NCI-H2196 (cell line): ENCODE data around the gene SOX15.

ENCODE experiments used
- DNase-seq: peaks from one replicate; lab custom pipeline; 2025; ENCODE audit not compliant: unreplicated experiment; lab: John Stamatoyannopoulos, UW

The SOX15 gene

DNA sequence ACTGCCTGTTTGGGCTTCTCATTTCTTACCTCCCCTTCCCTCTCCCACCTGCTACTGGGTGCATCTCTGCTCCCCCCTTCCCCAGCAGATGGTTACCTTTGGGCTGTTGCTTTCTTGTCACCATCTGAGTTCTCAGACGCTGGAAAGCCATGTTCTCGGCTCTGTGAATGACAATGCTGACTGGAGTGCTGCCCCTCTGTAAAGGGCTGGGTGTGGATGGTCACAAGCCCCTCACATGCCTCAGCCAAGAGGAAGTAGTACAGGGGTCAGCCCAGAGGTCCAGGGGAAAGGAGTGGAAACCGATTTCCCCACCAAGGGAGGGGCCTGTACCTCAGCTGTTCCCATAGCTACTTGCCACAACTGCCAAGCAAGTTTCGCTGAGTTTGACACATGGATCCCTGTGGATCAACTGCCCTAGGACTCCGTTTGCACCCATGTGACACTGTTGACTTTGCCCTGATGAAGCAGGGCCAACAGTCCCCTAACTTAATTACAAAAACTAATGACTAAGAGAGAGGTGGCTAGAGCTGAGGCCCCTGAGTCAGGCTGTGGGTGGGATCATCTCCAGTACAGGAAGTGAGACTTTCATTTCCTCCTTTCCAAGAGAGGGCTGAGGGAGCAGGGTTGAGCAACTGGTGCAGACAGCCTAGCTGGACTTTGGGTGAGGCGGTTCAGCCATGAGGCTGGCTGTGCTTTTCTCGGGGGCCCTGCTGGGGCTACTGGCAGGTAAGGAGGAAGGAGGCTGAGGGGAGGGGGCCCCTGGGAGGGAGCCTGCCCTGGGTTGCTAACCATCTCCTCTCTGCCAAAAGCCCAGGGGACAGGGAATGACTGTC is 10.7 kb downstream of the SOX15 start, which contains the start of gene CD68:
CD68 (plus strand) TSS at position 638 of the 833 bp plus-strand sequence; CDS start at position 678, 40 bp downstream.
- no peak for DNase-seq

DNA sequence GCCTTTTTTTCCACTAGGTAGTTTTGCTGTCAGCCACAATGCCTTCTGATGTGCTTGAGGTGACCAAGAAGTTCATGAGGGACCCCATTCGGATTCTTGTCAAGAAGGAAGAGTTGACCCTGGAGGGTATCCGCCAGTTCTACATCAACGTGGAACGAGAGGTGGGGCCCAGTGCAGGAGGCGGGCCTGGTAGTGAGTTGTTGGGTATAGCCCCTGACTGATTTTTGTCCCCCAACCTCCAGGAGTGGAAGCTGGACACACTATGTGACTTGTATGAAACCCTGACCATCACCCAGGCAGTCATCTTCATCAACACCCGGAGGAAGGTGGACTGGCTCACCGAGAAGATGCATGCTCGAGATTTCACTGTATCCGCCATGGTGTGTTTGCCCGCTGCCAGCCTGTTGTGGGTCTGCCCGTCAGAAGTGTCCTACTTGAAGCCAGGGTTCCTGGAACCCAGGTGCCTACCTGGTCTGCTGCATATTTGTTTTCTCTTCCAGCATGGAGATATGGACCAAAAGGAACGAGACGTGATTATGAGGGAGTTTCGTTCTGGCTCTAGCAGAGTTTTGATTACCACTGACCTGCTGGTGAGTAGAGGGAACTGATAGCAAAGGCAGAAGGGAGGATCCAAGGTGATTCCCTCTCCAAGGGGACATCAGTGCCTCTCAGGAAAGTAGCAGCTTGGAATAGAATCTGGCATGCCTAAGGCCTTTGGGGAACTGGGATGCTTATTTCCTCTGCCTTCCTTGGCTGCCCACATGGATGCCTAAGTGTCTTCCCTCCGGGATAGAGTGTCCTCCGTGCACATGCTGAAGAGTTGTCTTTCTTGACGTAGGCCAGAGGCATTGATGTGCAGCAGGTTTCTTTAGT is 12.3 kb downstream of the SOX15 start:
- no peak for DNase-seq

DNA sequence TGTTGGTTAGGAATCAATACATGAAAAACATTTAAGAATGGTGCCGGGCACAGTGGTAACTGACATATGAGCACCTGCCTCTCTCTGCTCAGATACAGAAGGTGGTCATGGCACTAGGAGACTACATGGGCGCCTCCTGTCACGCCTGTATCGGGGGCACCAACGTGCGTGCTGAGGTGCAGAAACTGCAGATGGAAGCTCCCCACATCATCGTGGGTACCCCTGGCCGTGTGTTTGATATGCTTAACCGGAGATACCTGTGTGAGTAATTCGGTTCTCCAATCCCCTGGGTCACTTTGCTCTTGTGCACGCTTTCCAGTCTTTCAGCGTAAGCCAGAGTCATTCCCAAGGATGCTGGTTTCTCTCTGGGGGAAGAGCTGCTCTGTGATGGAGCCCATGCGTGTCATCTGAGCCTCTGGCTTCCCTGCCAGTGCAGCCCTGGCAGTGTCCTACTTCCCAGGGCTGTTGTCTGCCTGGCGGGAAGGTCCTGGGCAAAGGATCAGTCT is 13.4 kb downstream of the SOX15 start:
- DNase-seq = no peak

DNA sequence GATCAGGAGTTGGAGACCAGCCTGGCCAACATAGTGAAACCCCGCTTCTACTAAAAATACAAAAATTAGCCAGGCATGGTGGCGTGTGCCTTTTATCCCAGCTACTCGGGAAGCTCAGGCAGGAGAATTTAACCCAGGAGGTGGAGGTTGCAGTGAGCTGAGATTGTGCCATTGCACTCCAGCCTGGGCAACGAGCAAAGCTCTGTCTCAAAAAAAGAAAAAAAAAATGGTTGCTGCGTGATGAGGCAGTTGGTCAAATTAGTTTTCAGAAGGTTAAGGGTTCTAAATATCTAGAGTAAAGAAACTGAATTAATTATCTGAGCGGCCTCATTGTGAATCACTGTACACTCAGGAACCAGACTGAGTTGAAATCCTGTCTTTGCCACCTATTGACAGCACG is 13.9 kb downstream of the SOX15 start:
- DNase-seq = no peak

DNA sequence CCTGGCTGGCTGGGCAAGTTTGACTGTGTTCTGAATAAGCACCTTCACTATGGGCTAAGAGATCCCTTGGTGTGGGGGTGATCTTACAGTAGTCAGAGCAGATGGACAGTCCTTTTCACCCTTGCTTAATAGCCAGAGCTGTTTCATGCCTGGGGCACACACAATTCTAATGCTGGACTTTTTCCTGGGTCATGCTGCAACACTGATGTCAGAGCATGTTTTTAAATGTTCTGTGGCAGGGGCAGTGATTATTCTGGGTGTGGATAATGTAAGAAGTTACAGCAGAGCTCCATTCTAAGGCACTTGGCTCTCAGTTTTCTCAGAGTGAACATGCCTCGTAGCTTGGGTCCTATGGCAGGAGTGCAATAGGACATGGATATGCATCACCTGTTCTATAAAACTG is 14.4 kb downstream of the SOX15 start:
- no peak for DNase-seq

DNA sequence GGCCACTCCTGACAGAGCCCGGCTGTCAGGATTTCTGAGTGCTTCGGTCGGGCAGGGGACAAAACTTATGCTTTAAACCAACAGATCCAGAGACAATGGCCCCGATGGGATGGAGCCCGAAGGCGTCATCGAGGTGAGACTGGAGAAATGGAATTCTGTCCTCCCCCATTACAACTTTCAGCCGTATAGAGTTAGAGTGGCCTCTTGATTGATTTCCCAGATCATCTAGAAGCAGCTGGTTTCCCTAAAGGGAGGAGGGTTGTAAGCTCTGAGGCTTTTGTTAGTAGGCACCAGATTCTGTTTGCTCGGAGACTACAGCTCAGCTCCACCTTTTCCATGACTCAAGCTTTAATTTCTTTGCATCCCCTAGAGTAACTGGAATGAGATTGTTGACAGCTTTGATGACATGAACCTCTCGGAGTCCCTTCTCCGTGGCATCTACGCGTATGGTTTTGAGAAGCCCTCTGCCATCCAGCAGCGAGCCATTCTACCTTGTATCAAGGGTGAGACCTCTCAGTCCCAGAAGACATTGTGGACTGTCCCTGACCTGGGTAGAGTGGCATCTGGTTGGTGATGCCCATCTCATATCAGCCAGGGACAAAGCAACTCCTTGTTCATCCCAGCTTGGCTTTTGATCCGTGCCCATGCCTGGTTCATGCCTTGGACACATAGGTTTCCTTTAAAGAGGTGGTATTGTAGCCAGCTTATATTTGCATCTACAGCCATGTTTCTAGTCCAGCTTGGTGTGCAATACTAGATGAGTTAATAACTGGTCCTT is 15.5 kb downstream of the SOX15 start:
- DNase-seq = no peak

DNA sequence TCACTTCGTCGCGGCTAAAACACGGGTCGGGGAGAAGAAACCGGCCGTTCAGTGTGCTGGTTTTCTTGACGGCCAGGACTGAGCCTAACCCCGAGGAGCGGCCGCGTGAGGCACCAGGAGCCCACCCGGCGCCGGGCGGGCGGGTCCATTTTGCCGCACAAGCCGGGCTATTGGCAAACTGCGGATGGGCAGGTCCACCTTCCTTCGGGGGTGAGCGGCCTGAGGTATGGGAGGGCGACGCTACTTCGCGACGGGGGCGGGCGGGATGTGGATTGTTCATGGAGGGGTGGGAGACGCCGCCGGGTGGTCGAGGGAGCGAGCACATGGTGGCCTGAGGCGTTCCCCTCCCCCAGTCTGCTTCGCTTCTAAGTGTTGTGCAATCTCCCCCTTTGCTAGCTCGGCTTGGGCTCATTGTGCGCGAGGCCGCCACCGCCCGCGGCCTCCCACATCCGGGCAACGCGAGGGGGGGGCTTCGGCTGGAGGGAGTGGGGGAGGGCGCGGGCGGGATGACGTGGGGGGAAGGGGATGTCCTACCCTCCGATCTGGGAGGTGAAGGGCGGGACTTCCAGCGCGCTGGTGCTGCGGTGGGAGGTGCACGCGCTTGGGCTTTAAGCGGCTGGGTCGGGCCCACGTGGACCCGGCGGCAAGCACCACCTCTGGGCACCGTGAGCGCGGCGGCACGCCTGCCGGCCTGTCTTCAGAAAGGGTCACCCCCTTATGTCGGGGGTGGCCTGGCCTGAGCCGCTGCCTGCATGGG is 16.4 kb downstream of the SOX15 start:
- DNase-seq = peak; percentile 79

DNA sequence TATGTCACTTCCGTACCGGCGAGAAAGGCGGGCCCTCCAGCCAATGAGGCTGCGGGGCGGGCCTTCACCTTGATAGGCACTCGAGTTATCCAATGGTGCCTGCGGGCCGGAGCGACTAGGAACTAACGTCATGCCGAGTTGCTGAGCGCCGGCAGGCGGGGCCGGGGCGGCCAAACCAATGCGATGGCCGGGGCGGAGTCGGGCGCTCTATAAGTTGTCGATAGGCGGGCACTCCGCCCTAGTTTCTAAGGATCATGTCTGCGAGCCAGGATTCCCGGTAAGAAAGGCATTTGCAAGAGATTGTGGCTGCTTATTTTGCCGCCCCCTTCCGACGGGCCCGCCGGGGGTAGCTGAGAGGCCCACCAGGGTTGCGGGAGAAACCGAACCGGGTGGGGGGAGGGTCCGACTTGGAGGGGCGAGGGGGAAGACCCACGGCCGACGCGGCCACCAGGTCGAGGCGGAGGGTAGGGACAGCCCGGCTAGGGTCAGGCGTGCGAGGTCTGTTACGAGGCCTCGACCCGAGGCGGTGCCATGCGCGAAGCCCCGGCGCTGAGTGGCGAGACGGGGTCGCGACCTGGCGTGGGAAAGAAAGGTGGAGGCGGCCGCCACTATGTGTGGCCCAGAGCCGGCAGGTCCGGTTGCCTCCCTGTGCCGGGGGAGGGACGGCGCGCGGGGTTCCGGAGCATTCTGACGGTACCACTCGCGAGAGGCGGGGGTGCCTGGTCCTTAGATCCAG is 17.1 kb downstream of the SOX15 start:
- peak; percentile 91 for DNase-seq

DNA sequence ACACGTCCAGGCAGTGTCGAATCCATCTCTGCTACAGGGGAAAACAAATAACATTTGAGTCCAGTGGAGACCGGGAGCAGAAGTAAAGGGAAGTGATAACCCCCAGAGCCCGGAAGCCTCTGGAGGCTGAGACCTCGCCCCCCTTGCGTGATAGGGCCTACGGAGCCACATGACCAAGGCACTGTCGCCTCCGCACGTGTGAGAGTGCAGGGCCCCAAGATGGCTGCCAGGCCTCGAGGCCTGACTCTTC is 17.6 kb downstream of the SOX15 start:
- DNase-seq = no peak

DNA sequence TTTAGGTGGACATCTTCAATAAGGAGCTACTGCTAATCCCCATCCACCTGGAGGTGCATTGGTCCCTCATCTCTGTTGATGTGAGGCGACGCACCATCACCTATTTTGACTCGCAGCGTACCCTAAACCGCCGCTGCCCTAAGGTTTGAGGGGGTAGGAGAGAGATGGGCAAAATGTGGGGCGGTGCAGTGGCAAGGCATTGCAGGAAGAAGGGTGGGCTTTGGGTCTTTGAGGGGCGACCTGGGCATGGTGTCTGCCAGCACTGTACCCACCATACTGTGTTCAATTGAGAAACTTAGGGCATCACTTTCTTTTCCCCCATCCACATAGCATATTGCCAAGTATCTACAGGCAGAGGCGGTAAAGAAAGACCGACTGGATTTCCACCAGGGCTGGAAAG is 19.5 kb downstream of the SOX15 start:
- DNase-seq = no peak

DNA sequence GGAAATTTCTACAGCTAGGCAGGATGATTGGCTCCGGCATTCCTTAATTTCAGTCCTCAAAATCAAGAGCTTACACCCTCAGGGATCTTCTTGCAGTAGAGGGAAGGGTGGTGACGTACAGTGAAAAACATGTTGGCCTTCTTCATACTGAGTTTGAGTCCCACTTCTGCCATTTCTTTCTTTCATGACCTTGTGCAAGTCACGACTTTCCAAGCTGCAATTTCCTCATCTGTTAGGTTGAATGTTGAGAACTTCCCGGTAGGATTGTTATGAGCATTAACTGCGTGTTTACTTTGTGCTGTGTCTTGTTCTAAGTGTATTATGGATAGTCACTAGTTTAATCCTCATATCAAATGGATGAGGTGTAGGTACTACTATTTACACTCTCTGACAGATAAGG is 20.3 kb downstream of the SOX15 start:
- DNase-seq = no peak

DNA sequence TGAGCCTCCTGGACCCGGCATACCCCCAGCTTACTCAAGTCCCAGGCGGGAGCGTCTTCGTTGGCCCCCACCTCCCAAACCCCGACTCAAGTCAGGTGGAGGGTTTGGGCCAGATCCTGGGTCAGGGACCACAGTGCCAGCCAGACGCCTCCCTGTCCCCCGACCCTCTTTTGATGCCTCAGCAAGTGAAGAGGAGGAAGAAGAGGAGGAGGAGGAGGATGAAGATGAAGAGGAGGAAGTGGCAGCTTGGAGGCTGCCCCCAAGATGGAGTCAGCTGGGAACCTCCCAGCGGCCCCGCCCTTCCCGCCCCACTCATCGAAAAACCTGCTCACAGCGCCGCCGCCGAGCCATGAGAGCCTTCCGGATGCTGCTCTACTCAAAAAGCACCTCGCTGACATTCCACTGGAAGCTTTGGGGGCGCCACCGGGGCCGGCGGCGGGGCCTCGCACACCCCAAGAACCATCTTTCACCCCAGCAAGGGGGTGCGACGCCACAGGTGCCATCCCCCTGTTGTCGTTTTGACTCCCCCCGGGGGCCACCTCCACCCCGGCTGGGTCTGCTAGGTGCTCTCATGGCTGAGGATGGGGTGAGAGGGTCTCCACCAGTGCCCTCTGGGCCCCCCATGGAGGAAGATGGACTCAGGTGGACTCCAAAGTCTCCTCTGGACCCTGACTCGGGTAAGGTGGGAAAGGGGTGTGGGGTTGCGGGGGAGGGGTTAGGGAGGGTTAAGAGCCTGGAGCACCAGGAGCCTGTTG is 26.6 kb downstream of the SOX15 start:
- no peak for DNase-seq

DNA sequence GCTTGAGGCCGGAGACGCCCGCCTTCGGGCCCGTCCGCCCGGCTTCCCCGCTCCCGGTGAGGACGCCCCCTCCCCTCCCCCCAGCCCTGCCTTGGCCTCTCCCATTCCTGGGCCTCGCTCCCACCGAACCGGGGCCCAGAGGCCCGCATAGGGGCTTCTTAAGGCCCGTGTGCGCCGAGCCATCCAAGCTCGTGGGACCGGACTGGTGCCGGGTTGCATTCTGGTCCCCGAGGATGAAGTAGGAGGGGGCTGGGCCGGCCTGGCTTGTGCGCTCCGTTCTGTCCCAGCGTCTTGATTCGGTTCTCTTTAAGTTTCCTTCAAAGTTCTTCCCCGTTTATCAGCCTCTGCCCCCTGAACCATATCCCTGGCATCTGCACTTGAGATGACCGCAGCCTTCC is 27.7 kb downstream of the SOX15 start:
- no peak for DNase-seq

DNA sequence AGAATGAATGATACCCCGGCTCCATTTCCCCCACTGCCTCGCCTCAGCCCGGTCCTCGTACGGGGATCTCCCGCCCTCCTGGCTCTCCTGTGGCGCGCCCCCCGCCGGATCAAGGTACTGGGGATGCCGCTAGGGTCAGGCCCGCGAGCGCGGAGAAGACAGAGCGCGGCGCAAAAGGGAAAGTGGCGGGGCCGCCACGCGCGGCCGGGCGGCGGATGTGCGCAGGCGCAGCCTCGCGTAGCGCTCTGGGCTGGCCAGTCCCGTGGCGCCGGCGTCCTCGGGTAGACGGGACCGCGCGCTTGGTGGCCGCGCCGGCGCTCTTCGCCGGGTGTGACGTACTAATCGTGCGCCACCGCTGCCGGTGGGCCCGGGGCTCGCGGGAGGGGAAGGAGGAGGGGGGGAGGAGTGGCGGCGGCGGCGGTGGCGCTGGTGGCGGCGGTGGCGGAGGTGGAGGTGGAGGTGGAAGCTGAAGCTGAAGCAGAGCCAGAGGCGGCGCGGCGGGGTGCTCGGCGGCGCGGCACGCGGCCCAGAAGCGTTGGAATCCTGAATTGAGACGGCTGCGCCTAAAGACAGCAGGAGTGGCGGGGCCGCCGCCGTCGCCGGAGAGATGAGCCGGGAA is 28.2 kb downstream of the SOX15 start, which contains the start of gene SENP3:
SENP3 (plus strand) TSS at position 331 of the 619 bp plus-strand sequence. CDS start 1,158 bp downstream, outside the sequence.
- peak; percentile 82 for DNase-seq

DNA sequence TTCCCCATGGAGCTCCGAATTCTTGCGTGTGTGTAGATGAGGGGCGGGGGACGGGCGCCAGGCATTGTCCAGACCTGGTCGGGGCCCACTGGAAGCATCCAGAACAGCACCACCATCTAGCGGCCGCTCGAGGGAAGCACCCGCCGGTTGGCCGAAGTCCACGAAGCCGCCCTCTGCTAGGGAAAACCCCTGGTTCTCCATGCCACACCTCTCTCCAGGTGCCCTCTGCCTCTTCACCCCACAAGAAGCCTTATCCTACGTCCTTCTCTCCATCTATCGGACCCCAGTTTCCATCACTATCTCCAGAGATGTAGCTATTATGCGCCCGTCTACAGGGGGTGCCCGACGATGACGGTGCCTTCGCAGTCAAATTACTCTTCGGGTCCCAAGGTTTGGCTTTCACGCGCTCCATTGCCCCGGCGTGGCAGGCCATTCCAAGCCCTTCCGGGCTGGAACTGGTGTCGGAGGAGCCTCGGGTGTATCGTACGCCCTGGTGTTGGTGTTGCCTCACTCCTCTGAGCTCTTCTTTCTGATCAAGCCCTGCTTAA is 28.8 kb downstream of the SOX15 start:
- peak; percentile 69 for DNase-seq

DNA sequence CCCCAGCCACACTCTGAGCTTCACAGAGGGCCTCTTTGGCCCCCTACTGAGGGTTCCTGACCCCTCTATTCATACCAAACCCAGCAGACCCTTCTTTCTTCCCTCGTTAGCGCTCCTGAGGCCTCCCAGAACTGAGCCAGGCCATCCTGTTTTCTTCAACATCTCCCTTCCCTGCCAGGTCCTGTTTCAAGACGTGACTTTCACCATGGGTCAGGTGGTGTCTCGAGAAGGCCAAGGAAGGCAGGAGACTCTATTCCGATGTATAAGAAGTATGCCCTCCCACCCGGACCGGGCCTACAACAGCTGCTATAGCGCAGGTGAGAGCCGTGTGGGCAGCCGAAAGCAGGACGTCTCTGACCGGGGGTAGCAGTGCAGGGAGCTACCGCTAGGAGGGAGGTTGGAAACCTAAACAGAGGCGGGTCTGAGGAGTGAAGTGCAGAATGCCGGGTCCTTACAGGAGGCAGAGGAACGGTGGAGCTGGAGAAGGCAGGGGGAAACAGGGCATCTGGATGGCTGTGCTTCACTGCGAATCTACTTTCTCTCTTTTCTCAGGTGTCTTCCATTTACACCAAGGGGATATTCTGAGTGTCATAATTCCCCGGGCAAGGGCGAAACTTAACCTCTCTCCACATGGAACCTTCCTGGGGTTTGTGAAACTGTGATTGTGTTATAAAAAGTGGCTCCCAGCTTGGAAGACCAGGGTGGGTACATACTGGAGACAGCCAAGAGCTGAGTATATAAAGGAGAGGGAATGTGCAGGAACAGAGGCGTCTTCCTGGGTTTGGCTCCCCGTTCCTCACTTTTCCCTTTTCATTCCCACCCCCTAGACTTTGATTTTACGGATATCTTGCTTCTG is 29.5 kb downstream of the SOX15 start:
- DNase-seq = no peak
